ENCODE data around the gene LRRTM3.

LRRTM3 gene

GRCh38 chr10:67141300-67141699, 215.5 kb downstream of the LRRTM3 start:
- DNase-seq: no peak

DNA sequence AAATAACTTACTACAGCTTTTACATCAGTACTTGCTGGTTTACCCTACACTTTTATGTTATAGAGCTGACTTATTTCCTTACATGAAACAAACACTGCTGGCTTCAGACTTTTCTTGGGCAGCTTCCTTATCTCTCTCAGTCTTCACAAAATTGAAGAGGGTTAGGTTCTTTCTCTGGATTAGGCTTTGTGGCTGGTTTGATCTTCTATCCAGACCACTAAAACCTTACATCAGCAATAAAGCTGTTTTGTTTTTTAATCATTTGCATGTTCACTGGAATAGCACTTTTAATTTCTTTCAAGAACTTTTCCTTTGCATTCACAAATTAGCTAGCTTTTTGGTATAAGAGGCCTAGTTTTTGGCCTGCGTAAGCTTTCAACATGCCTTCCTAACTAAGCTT, 218.7 kb downstream of the LRRTM3 start:
- DNase-seq: no peak

Data from activated naive CD4-positive, alpha-beta T cell treated with anti-CD3 and anti-CD28 coated beads, Interleukin-2, amount 50 U/mL, for 16 hours (primary cell).